GM13977 (cell line): ENCODE results near the gene ZNRF2.
A peak's percentile ranks its signal among the peaks of the same experiment; 100 is the strongest.

Experiments
- DNase-seq: peaks from one replicate; pipeline ENCODE4 v3.0.0; 2012; ENCODE audit warnings: low spot score
- in situ Hi-C: fragments of 300-500 bp; cut with MboI; formaldehyde crosslinking; loops from one replicate; pipeline ENCODE4 v1.12.0; 2022; ENCODE audit warnings: low sequenced_read_pairs, low pct_unique_long_range_greater_than_20kb, mixed read lengths, inconsistent platforms; ENCODE audit not compliant: unreplicated experiment
- TF ChIP-seq, protein P1 (sequence below): IDR thresholded peaks from 2 replicates; pipeline ENCODE4 v1.5.1; 2012; ENCODE audit warnings: mild to moderate bottlenecking, control low read depth; ENCODE audit not compliant: insufficient read depth; ENCODE audit errors: extremely low read depth, missing control alignments

Gene ZNRF2

DNA sequence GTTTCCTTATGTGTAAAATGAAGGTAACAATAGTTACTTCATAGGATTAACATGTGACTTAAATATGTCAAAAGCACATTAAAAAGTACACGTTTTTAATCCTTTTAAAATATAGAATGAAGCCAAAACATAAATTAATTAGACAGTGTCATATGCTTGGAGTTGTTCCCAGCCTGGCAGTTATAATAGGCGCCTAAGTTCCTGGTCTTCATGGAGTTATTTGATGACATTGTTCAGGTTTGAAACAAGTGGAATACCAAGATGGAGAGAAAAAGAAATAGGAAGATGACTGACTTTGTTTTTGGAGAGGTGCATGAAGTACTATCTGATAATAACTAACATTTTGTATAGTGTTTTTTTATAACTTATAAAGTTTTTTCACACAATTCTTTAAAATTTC, 67.3 kb downstream of the ZNRF2 start:
- in situ Hi-C loops: no loop called here
- TF ChIP-seq, protein P1, sequence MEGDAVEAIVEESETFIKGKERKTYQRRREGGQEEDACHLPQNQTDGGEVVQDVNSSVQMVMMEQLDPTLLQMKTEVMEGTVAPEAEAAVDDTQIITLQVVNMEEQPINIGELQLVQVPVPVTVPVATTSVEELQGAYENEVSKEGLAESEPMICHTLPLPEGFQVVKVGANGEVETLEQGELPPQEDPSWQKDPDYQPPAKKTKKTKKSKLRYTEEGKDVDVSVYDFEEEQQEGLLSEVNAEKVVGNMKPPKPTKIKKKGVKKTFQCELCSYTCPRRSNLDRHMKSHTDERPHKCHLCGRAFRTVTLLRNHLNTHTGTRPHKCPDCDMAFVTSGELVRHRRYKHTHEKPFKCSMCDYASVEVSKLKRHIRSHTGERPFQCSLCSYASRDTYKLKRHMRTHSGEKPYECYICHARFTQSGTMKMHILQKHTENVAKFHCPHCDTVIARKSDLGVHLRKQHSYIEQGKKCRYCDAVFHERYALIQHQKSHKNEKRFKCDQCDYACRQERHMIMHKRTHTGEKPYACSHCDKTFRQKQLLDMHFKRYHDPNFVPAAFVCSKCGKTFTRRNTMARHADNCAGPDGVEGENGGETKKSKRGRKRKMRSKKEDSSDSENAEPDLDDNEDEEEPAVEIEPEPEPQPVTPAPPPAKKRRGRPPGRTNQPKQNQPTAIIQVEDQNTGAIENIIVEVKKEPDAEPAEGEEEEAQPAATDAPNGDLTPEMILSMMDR: no peak

GRCh38 chr7:30352169-30352568, 67.8 kb downstream of the ZNRF2 start:
- TF ChIP-seq, protein P1: peak; percentile 39
- in situ Hi-C loops: no loop called here
- DNase-seq: no peak

More for the DNA sequence above, 67.3 kb downstream of the ZNRF2 start:
- DNase-seq: no peak

- DNase-seq: no peak
- in situ Hi-C loops: no loop called here
- TF ChIP-seq, protein P1: no peak
These were observed 69.1 kb downstream of the ZNRF2 start for GRCh38 chr7:30353532-30353931.

GRCh38 chr7:30353932-30354607, 69.7 kb downstream of the ZNRF2 start:
- in situ Hi-C loops: no loop called here
- DNase-seq: no peak
- TF ChIP-seq, protein P1: no peak

GRCh38 chr7:30354791-30355190, 70.4 kb downstream of the ZNRF2 start:
- in situ Hi-C loops: no loop called here
- no peak for DNase-seq
- TF ChIP-seq, protein P1: no peak

DNA sequence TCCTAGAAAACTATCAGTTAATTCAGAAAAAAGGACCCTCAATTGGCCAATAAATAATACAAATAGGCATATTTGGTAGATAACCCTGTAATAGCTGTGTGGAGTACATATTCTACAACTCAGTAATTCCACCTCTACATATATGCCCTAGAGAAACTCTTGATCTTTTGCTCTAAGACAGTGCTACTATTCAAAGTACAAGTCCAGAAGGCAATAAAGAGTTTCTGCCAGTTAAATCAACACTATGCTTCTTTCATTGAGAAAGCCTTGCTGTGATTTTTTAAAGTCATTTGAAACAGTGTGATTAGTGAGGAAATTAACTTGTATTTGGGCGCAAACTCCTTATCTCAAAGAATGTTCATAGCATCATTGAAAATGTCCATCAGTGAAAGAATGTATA, 75.6 kb downstream of the ZNRF2 start:
- DNase-seq: no peak
- TF ChIP-seq, protein P1: no peak
- in situ Hi-C loops: no loop called here
